HG03442 (cell line): Measurements from ENCODE around the gene DCAF8L1.
"Not testable (repeated sequence)": the region's sequence is repeated elsewhere in the genome, so short reads cannot be mapped to it uniquely, and the experiment has no call there.

Experiments
- ATAC-seq: cut with Tn5 transposase; IDR thresholded peaks from one replicate; pipeline ENCODE4 v1.9.1; 2021; ENCODE audit warnings: mild to moderate bottlenecking, moderate library complexity; ENCODE audit not compliant: unreplicated experiment

DCAF8L1 gene

DNA sequence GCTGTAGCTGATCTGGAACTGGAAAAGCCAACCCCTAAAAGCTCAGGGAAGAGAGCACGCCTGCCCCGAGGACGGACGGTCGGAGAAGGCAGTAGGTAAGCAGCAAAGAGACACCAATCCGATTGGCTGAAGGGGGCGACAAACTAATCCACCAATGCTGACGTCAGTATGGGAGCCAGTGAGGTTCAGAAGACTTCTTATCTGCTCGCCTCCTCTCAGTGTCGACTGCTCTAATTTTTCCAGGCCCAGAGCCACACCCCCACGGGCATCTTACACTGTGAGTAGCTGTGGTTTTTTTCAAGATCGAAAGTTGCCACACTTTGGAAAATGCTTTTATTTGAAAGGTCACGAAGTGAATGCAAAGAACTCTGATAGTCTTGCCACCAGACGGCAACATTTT lies at the start of gene DCAF8L1:
Gene DCAF8L1 (minus strand): TSS at position 101 of the 400 bp plus-strand sequence. CDS start 115 bp downstream, outside the sequence.
- ATAC-seq: no peak

- ATAC-seq: no peak
These were observed 41.1 kb upstream of the DCAF8L1 start for GRCh38 chrX:28022371-28022770.

DNA sequence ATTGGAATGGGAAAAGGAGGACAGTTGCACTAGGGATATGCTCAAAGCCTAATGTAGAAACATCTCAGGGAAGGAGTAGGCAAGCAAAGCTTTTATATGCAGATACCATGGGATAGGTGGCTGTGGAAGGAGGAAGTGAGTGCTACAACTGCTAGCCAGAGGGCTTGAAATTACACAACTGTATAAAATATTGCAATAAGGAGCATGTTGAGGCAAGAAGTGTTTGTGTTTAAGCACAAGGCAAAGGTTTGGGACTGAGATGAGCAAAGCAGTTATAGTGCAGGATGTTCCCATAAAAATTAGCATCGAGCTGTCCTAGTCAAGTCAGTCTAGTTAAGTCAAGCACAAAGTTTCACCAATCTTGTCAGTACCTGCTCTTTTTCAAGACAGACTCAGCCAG lies 35.6 kb upstream of the DCAF8L1 start:
- no peak for ATAC-seq

DNA sequence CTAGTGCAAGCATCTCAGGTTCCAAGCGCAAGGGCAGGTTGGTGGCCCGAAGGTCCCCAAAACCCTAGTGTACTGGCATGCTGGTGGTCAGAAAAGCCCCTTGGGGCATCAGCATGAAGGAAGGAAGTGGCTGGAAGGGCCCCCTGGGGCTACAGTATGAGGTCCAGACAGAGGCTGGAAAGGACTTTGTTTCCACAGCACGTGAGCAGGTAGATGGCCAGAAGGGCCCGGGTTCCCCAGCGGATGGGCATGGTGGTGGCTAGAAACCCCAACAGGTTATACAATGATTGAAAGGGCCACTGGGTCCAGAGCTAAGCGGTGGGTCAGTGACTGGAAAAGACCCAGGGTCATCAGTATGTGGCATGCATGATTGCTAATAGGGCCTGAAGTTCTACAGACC lies 34.7 kb upstream of the DCAF8L1 start:
- ATAC-seq: no peak

DNA sequence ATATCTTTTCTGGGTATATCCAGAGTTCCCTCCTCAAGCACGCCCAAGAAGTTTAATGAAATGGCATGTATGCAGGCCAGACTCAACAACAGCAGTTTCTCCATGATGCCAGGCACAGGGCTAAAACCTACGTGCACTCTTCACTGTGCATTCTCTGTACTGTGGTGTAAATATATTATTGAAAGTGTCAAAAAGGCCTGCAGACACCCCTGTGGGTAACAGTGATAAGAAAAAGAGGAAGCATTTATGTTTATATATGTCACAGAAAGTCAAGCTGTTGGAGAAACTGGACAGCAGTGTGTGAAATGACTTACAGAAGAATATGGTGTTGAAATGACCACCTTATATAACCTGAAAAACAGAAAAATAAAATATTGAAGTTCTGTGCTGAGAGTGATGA lies 29.6 kb upstream of the DCAF8L1 start:
- no peak for ATAC-seq

GRCh38 chrX:27998666-27999065 lies 17.4 kb upstream of the DCAF8L1 start:
- ATAC-seq: no peak

DNA sequence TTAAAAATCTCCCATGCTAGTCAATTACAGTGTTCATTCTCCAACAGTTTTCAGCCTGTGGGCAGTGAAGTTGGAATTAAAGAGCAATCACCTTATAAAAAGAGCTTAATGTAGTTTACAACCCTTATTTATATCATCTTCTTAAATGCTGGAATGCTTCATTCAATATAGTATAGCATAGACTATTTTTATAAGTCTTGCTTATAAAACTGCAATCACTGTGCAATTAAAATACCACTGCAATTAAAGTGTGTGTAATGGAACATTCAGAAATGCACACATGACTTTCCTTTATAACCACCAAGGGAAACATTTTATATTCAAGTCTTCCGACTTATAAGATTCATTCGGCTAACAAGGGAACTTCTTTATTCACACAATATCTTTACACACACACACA lies 16.4 kb upstream of the DCAF8L1 start:
- ATAC-seq: no peak

- ATAC-seq: no peak
These were observed 14.9 kb upstream of the DCAF8L1 start for GRCh38 chrX:27996132-27996531.

- no peak for ATAC-seq
These were observed 14.4 kb upstream of the DCAF8L1 start for GRCh38 chrX:27995611-27996010.

DNA sequence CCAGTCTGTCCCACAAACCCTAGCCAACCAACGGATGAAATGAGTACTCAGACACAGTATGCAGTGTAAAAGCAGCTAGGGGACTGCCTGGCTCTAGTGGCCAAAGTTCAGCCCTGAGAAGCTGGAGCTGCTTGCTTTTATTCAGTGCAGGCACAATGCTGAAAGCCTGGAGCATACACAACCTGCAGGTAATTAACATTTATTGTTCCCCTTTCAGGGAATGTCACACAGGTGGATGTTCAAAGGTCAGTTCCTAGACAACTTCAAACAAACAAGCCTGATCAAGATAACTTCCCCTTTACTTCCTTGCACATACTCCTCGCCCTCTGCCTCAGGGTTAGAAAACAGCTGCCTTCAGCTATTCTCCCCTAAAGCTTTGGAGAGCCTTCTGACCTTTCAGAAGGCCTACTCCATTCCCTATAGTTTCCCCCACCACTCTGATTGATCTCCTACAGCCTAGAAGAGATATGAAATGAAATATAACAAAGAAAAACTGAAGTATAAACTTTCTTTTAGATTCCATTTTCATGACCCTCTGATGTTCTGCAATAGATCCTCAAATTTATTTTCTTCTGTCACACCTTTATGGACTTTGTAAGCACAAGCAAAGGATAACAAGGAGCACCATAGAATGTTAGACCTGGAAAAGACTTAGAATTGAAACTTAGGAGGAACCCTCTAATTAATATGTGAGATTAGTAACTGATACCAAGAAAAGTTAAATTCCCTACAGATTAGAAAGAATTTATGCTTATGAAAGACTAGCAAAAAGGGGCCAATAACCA lies 6.8 kb upstream of the DCAF8L1 start:
- ATAC-seq: no peak

DNA sequence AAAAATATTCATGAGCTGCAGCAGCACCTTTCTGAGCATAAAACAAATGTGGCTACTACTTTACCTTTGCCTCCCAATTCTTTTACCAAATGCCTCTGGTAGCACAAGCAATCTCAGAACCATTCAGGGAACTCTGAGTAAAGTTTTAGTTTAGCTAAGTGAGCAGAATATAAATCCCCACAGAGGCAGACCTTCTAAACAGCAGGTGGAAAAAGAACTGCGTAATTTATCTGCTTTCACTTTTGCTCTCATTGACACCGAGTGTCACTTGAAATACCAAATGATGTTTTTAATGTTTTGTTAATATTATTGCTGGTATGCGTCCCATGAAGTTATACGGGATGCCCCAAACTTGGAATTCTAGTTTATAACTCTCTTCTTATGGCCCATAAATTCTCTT lies 4.3 kb downstream of the DCAF8L1 start:
- not testable (repeated sequence) for ATAC-seq

GRCh38 chrX:27976284-27976683 lies 5.0 kb downstream of the DCAF8L1 start:
- ATAC-seq: no peak

GRCh38 chrX:27968878-27969277 lies 12.4 kb downstream of the DCAF8L1 start:
- no peak for ATAC-seq

GRCh38 chrX:27968352-27968751 lies 12.9 kb downstream of the DCAF8L1 start:
- no peak for ATAC-seq

DNA sequence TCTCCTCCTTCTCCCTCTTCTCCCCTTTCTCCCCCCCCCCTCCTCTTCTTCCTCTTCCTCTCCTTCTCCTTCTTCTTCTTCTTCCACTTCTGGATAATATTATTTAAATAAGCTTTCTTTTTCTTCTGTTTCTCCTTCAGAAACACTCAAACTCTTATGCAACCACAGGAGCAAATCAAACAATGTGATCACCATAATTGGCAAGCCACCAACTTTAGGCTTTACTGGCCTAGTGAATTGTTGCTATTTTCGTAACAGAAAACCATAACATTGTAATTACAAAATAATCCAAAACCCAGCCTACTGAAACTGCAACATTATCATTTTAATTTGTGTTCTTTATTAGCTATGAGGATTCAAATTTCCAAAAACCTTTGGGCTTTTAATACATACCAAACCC lies 14.3 kb downstream of the DCAF8L1 start:
- no peak for ATAC-seq

DNA sequence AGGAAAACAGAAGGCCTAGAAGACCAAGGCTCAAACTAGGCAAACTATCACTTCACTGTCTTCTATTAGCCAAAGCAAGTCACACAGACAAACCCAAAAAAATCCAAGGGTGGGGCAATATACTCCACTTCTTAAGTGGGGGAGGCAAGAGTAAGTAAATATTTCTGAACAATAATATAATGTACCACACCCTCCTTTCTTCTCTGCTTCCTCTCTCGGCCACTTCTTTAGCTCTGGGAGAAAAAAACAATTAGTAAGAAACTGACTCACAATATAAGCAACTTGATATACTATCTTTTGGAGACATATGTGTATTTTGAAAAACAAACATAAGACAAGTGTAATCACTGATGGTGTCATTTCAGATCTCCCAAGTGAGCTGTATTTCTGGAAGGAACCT lies 14.8 kb downstream of the DCAF8L1 start:
- no peak for ATAC-seq

DNA sequence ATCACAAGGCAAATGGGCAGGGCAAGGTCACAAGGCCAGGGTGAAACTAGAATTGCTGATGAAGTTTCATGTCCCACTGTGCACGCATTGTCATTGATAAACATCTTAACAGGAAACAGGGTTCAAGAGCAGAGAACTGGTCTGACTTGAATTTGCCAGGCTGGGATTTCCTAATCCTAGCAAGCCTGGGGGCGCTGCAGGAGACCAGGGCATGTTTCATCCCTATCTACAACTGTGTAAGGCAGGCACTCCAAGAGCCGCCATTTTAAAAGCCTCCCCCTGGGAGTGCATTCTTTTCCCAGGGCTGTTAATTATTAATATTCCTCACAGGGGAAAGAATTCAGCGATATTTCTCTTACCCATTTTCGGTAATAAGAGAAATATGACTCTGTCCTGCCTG lies 15.9 kb downstream of the DCAF8L1 start:
- ATAC-seq: not testable (repeated sequence)

- ATAC-seq: no peak
These were observed 16.8 kb downstream of the DCAF8L1 start for GRCh38 chrX:27964432-27964831.

- ATAC-seq: not testable (repeated sequence)
These were observed 20.8 kb downstream of the DCAF8L1 start for GRCh38 chrX:27960410-27960809.

DNA sequence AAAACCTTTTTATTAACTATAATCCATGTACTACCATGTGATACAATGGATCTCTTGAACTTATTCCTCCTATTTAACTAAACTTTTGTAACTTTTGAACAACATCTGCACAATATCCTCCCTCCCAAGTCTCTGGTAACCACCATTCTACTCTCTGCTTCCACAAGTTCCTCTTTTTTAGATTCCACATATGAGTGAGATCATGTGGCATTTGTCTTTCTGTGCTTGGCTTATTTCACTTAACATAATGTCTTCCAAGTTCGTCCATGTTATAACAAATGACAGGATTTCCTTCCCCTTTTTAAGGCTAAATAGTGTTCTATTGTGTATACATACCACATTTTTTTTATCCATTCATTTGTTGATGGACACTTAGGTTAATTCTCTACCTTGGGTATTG lies 28.1 kb downstream of the DCAF8L1 start:
- no peak for ATAC-seq

GRCh38 chrX:27933361-27933760 lies 47.9 kb downstream of the DCAF8L1 start:
- no peak for ATAC-seq
